ENCODE data around the gene PPP2R2B.

PPP2R2B gene

GRCh38 chr5:146582051-146582596 lies 296.4 kb downstream of the PPP2R2B start:
- H3K9me3 ChIP-seq (ENCODE audit: control insufficient read depth, low read length): no peaks in the 10 kb centered on the region
- no peak overlapping the region for H3K9ac ChIP-seq
- no peak overlapping the region for H3K4me3 ChIP-seq (ENCODE audit: low read depth, low read length)
- no peak overlapping the region for H3K27ac ChIP-seq
- H2AFZ ChIP-seq: no peak overlapping the region
- no peak for TF ChIP-seq CTCF (IDR thresholded peaks at IDR 0.05)
- H3K36me3 ChIP-seq (ENCODE audit: control insufficient read depth, insufficient read depth, low read length): no peaks in the 10 kb centered on the region
- no peaks in the 10 kb centered on the region for H3K79me2 ChIP-seq
- H3K4me2 ChIP-seq (ENCODE audit: low read length): no peak overlapping the region
- no peaks in the 10 kb centered on the region for H3K4me1 ChIP-seq
- no peaks in the 10 kb centered on the region for H3K27me3 ChIP-seq (ENCODE audit: control insufficient read depth, insufficient read depth, low read length)

- no peak for TF ChIP-seq CTCF (IDR thresholded peaks at IDR 0.05)
- H3K27me3 ChIP-seq (ENCODE audit: control insufficient read depth, insufficient read depth, low read length): no peaks in the 10 kb centered on the region
- H3K4me3 ChIP-seq (ENCODE audit: low read depth, low read length): no peak overlapping the region
- H2AFZ ChIP-seq: no peak overlapping the region
- no peaks in the 10 kb centered on the region for H3K36me3 ChIP-seq (ENCODE audit: control insufficient read depth, insufficient read depth, low read length)
- H3K9me3 ChIP-seq (ENCODE audit: control insufficient read depth, low read length): no peaks in the 10 kb centered on the region
- no peak overlapping the region for H3K4me2 ChIP-seq (ENCODE audit: low read length)
- no peaks in the 10 kb centered on the region for H3K4me1 ChIP-seq
- H3K79me2 ChIP-seq: no peaks in the 10 kb centered on the region
- H3K27ac ChIP-seq: no peak overlapping the region
- no peak overlapping the region for H3K9ac ChIP-seq
These were observed 298.3 kb downstream of the PPP2R2B start for GRCh38 chr5:146580237-146580636.

- H3K9me3 ChIP-seq (ENCODE audit: control insufficient read depth, low read length): no peaks in the 10 kb centered on the region
- no peaks in the 10 kb centered on the region for H3K79me2 ChIP-seq
- H3K4me1 ChIP-seq: no peaks in the 10 kb centered on the region
- H3K36me3 ChIP-seq (ENCODE audit: control insufficient read depth, insufficient read depth, low read length): no peaks in the 10 kb centered on the region
- no peaks in the 10 kb centered on the region for H3K27me3 ChIP-seq (ENCODE audit: control insufficient read depth, insufficient read depth, low read length)
- H3K27ac ChIP-seq: no peak overlapping the region
- no peak overlapping the region for H3K4me3 ChIP-seq (ENCODE audit: low read depth, low read length)
- H3K4me2 ChIP-seq (ENCODE audit: low read length): no peak overlapping the region
- no peak overlapping the region for H2AFZ ChIP-seq
- no peak overlapping the region for H3K9ac ChIP-seq
- no peak for TF ChIP-seq CTCF (IDR thresholded peaks at IDR 0.05)
These were observed 303.8 kb downstream of the PPP2R2B start for GRCh38 chr5:146574713-146575112.

- no peak for TF ChIP-seq CTCF (IDR thresholded peaks at IDR 0.05)
- Histone ChIP-seq H3K27ac (no peak overlapping the region), H3K4me3 (ENCODE audit: low read depth, low read length) (no peak overlapping the region), H3K79me2 (no peaks in the 10 kb centered on the region), H2AFZ (no peak overlapping the region), H3K4me1 (no peaks in the 10 kb centered on the region), H3K4me2 (ENCODE audit: low read length) (no peak overlapping the region), H3K27me3 (ENCODE audit: control insufficient read depth, insufficient read depth, low read length) (no peaks in the 10 kb centered on the region), H3K9ac (no peak overlapping the region), H3K36me3 (ENCODE audit: control insufficient read depth, insufficient read depth, low read length) (no peaks in the 10 kb centered on the region), H3K9me3 (ENCODE audit: control insufficient read depth, low read length) (no peaks in the 10 kb centered on the region)
These were observed 310.4 kb downstream of the PPP2R2B start for GRCh38 chr5:146568161-146568560.

GRCh38 chr5:146565764-146566367 lies 312.7 kb downstream of the PPP2R2B start:
- Histone ChIP-seq H3K4me3 (ENCODE audit: low read depth, low read length) (no peak overlapping the region), H3K4me2 (ENCODE audit: low read length) (no peak overlapping the region), H3K79me2 (no peaks in the 10 kb centered on the region), H3K27ac (no peak overlapping the region), H3K36me3 (ENCODE audit: control insufficient read depth, insufficient read depth, low read length) (no peaks in the 10 kb centered on the region), H3K4me1 (no peaks in the 10 kb centered on the region), H3K9ac (no peak overlapping the region), H2AFZ (peak overlapping the region; percentile 50), H3K9me3 (ENCODE audit: control insufficient read depth, low read length) (no peaks in the 10 kb centered on the region), H3K27me3 (ENCODE audit: control insufficient read depth, insufficient read depth, low read length) (no peaks in the 10 kb centered on the region)
- peak; percentile 52 for TF ChIP-seq CTCF (IDR thresholded peaks at IDR 0.05)

Measured in parathyroid adenoma (tissue), 2 donors.